ENCODE results near the gene EVA1C.

GRCh38 chr21:32459972-32460371 is 47.5 kb downstream of the EVA1C start:
- TF ChIP-seq, protein P1, sequence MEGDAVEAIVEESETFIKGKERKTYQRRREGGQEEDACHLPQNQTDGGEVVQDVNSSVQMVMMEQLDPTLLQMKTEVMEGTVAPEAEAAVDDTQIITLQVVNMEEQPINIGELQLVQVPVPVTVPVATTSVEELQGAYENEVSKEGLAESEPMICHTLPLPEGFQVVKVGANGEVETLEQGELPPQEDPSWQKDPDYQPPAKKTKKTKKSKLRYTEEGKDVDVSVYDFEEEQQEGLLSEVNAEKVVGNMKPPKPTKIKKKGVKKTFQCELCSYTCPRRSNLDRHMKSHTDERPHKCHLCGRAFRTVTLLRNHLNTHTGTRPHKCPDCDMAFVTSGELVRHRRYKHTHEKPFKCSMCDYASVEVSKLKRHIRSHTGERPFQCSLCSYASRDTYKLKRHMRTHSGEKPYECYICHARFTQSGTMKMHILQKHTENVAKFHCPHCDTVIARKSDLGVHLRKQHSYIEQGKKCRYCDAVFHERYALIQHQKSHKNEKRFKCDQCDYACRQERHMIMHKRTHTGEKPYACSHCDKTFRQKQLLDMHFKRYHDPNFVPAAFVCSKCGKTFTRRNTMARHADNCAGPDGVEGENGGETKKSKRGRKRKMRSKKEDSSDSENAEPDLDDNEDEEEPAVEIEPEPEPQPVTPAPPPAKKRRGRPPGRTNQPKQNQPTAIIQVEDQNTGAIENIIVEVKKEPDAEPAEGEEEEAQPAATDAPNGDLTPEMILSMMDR (IDR thresholded peaks at IDR 0.05), result no peak
- TF ChIP-seq POLR2A (IDR thresholded peaks at IDR 0.05), result no peak

Data from lower leg skin (tissue), 3 donors.